ENCODE results near the gene MSRB3. TPM values are rescaled to one million over a fixed set of nuclear protein-coding genes. Genes with fewer than 3 reads are reported as not detected.

The MSRB3 gene
- polyA plus RNA-seq, 1 of the 3 experiments (the other 2 are of a cell fraction) = 24.3 TPM

DNA sequence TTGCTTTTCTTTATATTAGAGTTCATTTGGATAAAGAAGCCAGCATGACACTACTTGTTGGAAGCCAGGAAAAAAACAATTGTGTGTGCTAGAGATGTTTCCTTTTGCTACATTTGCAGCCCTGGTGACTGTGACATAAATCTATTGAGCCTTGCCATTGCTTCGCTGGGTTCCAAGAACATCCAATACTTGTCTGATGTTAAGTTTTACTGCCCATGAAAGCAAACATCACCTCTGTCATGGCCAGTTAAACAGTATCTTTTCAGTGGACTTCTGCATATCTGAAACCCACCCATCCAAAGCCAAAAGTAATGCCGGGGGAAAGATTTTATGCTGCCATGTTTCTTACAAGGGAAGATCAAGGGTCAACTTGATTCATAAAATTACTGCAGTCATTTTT lies 184.0 kb downstream of the MSRB3 start:
- no peaks in the 10 kb centered on the region for H3K9me2 ChIP-seq
- no peak overlapping the region for H3K27ac ChIP-seq (ENCODE audit: low read depth in 2 of 2, low read length in 1 of 2)
- peaks cover 31% of the 10 kb centered on the region for H3F3A ChIP-seq (replicated peaks; ENCODE audit: insufficient read depth)
- no peak overlapping the region for H3K4me2 ChIP-seq
- no peak overlapping the region for H3K9ac ChIP-seq
- H3K27me3 ChIP-seq (ENCODE audit: insufficient read depth) = no peaks in the 10 kb centered on the region
- 89% methylated on average over 2 of the region's 2 CpGs for WGBS (ENCODE audit: low lambda C conversion rate)
- TF ChIP-seq CHD2 (IDR thresholded peaks at IDR 0.05; ENCODE audit: low read length, partially characterized antibody) (no peak), MXI1 (IDR thresholded peaks at IDR 0.05; ENCODE audit: low read depth, low read length) (no peak), TEAD4 (IDR thresholded peaks at IDR 0.05; ENCODE audit: borderline replicate concordance, insufficient read depth) (no peak), SMC3 (IDR thresholded peaks at IDR 0.05; ENCODE audit: low read depth, low read length) (no peak), SIN3A (IDR thresholded peaks at IDR 0.05; ENCODE audit: borderline replicate concordance, low read depth, low read length) (no peak), FOXM1 (IDR thresholded peaks at IDR 0.05; ENCODE audit: low read depth) (no peak), RAD21 (IDR thresholded peaks at IDR 0.05; ENCODE audit: low read length) (no peak), POLR2AphosphoS5 (IDR thresholded peaks at IDR 0.05; ENCODE audit: low read depth, low read length) (no peak)
- TF ChIP-seq, protein P1, sequence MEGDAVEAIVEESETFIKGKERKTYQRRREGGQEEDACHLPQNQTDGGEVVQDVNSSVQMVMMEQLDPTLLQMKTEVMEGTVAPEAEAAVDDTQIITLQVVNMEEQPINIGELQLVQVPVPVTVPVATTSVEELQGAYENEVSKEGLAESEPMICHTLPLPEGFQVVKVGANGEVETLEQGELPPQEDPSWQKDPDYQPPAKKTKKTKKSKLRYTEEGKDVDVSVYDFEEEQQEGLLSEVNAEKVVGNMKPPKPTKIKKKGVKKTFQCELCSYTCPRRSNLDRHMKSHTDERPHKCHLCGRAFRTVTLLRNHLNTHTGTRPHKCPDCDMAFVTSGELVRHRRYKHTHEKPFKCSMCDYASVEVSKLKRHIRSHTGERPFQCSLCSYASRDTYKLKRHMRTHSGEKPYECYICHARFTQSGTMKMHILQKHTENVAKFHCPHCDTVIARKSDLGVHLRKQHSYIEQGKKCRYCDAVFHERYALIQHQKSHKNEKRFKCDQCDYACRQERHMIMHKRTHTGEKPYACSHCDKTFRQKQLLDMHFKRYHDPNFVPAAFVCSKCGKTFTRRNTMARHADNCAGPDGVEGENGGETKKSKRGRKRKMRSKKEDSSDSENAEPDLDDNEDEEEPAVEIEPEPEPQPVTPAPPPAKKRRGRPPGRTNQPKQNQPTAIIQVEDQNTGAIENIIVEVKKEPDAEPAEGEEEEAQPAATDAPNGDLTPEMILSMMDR (IDR thresholded peaks at IDR 0.05) = no peak
- TF ChIP-seq, protein P2, sequence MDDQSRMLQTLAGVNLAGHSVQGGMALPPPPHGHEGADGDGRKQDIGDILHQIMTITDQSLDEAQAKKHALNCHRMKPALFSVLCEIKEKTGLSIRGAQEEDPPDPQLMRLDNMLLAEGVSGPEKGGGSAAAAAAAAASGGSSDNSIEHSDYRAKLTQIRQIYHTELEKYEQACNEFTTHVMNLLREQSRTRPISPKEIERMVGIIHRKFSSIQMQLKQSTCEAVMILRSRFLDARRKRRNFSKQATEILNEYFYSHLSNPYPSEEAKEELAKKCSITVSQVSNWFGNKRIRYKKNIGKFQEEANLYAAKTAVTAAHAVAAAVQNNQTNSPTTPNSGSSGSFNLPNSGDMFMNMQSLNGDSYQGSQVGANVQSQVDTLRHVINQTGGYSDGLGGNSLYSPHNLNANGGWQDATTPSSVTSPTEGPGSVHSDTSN (IDR thresholded peaks at IDR 0.05) = no peak
- H2AFZ ChIP-seq (ENCODE audit: low read depth) = no peak overlapping the region
- no peaks in the 10 kb centered on the region for H3K9me3 ChIP-seq
- no peak for DNase-seq
- peaks cover 0 to 35% of the 10 kb centered on the region in 2 experiments for H3K4me1 ChIP-seq (ENCODE audit: control insufficient read depth in 1 of 2, insufficient read depth in 2 of 2, low read depth in 1 of 2, low read length in 1 of 2)
- H4K20me1 ChIP-seq (ENCODE audit: insufficient read depth) = no peaks in the 10 kb centered on the region
- peaks cover 9 to 18% of the 10 kb centered on the region in 2 experiments for H3K36me3 ChIP-seq (replicated peaks in 1 of 2; ENCODE audit: control insufficient read depth in 1 of 2, insufficient read depth in 2 of 2, low read length in 1 of 2)
- CTCF ChIA-PET = no interaction called here
- POLR2A ChIA-PET = no interaction called here
- no peaks in the 10 kb centered on the region for H3K79me2 ChIP-seq (ENCODE audit: insufficient read depth)
- H3K4me3 ChIP-seq (ENCODE audit: low read depth in 2 of 2, low read length in 1 of 2) = no peak overlapping the region

DNA sequence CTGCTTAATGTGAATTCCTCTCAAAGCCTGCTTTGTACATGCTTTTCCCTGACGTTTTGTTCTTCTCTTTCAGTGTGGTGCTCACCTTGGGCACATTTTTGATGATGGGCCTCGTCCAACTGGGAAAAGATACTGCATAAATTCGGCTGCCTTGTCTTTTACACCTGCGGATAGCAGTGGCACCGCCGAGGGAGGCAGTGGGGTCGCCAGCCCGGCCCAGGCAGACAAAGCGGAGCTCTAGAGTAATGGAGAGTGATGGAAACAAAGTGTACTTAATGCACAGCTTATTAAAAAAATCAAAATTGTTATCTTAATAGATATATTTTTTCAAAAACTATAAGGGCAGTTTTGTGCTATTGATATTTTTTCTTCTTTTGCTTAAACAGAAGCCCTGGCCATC lies 184.6 kb downstream of the MSRB3 start:
- Histone ChIP-seq H3K36me3 (replicated peaks in 1 of 2; ENCODE audit: control insufficient read depth in 1 of 2, insufficient read depth in 2 of 2, low read length in 1 of 2) (peaks cover 8 to 15% of the 10 kb centered on the region in 2 experiments), H3K27me3 (ENCODE audit: insufficient read depth) (no peaks in the 10 kb centered on the region), H3K27ac (ENCODE audit: low read depth in 2 of 2, low read length in 1 of 2) (no peak overlapping the region), H3F3A (replicated peaks; ENCODE audit: insufficient read depth) (peaks cover 31% of the 10 kb centered on the region), H3K4me3 (ENCODE audit: low read depth in 2 of 2, low read length in 1 of 2) (no peak overlapping the region), H3K4me1 (ENCODE audit: control insufficient read depth in 1 of 2, insufficient read depth in 2 of 2, low read depth in 1 of 2, low read length in 1 of 2) (peaks cover 0 to 35% of the 10 kb centered on the region in 2 experiments), H3K4me2 (no peak overlapping the region), H3K9me2 (no peaks in the 10 kb centered on the region), H3K79me2 (ENCODE audit: insufficient read depth) (no peaks in the 10 kb centered on the region), H4K20me1 (ENCODE audit: insufficient read depth) (no peaks in the 10 kb centered on the region), H3K9me3 (no peaks in the 10 kb centered on the region), H2AFZ (ENCODE audit: low read depth) (no peak overlapping the region), H3K9ac (no peak overlapping the region)
- DNase-seq = no peak
- TF ChIP-seq NFIC (IDR thresholded peaks at IDR 0.05; ENCODE audit: borderline replicate concordance) (no peak), MEF2A (IDR thresholded peaks at IDR 0.05; ENCODE audit: borderline replicate concordance, low read depth) (no peak)
- ChIA-PET POLR2A (no interaction called here), CTCF (no interaction called here)
- WGBS (ENCODE audit: low lambda C conversion rate) = 79% methylated on average over 9 of the region's 9 CpGs
